ENCODE data around the gene BAX. TPM values are rescaled to one million over a fixed set of nuclear protein-coding genes. Genes with fewer than 3 reads are reported as not detected.

The BAX gene
- total RNA-seq, 1 experiment from 2014 or later = 49.1 TPM

- peak; percentile 36 to 65 for DNase-seq
These were observed 21.5 kb downstream of the BAX start for GRCh38 chr19:48975947-48976847.

GRCh38 chr19:48977061-48977460, 22.4 kb downstream of the BAX start:
- H3K9me3 ChIP-seq (replicated peaks) = no peaks in the 10 kb centered on the region
- H3K36me3 ChIP-seq = peaks cover 26% of the 10 kb centered on the region
- DNase-seq = no peak
- H3K4me1 ChIP-seq = peaks cover 11% of the 10 kb centered on the region
- H3K4me3 ChIP-seq = no peak overlapping the region
- H3K27me3 ChIP-seq = no peaks in the 10 kb centered on the region
- no peak overlapping the region for H3K27ac ChIP-seq

More at GRCh38 chr19:48975947-48976847, 21.5 kb downstream of the BAX start:
- Histone ChIP-seq H3K36me3 (peaks cover 26% of the 10 kb centered on the region), H3K27ac (no peak overlapping the region), H3K4me1 (peaks cover 11% of the 10 kb centered on the region), H3K27me3 (no peaks in the 10 kb centered on the region), H3K4me3 (no peak overlapping the region), H3K9me3 (replicated peaks) (no peaks in the 10 kb centered on the region)

DNA sequence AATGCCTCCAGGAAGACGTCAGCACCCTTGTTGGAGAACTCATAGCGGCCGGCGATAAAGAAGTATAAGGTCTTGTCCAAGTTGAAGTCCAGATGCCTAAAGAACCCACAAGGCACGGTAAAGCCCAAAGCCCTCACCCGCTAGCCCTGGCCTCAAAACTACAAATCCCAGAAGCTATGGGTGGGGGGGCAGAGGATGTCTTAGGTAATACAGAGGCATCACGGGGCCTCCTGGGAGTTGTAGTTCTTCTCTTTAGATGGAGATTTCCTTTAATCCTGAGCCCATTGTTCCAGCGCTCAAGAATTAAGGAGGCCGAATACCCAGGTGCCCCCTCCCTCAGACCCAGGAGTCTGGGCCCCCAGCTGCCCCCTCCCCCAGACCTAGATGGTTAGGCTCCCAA, 27.6 kb downstream of the BAX start:
- Histone ChIP-seq H3K36me3 (peaks cover 40% of the 10 kb centered on the region), H3K4me3 (no peak overlapping the region), H3K27me3 (no peaks in the 10 kb centered on the region), H3K27ac (no peak overlapping the region), H3K9me3 (replicated peaks) (no peaks in the 10 kb centered on the region), H3K4me1 (peaks cover 11% of the 10 kb centered on the region)
- DNase-seq = no peak

DNA sequence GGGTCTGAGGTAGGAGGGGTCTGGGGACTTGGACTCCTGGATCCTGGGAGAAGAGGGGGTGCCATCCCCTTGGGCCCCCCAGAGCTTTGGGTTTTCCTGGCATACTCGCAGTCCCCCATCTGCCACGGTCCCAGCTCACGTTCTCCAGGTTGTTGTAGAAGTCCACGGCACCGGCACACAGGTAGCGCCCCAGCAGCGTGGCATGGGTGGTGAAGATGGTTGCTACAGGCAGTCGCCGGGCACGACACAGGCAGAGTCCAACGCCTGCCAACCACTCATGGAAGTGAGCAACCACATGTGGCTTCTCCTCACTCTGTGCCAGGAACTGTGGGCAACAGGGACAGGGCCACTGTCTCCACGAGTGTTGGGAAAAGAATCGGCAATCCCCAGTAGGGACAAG, 31.0 kb downstream of the BAX start:
- DNase-seq = no peak
- H3K36me3 ChIP-seq = peaks cover 47% of the 10 kb centered on the region
- no peaks in the 10 kb centered on the region for H3K9me3 ChIP-seq (replicated peaks)
- H3K27ac ChIP-seq = no peak overlapping the region
- no peaks in the 10 kb centered on the region for H3K27me3 ChIP-seq
- H3K4me1 ChIP-seq = peaks cover 12% of the 10 kb centered on the region
- H3K4me3 ChIP-seq = no peak overlapping the region

DNA sequence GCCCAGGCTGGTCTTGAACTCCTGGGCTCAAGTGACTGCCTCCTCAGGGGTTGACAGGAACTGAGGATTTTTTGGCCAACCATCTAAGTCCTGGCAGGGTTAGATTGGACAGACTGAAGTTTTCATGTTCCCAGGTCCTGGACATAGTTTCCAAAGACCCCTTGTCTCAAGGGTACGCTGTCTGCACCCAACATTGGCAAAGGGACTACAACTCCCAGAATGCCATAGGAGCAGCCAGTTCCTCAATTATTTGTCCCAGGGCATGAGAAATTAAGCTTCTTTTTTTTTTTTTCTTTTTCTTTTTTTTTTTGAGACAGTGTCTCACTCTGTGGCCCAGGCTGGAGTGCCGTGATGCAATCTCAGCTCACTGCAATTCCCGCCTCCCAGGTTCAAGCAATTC, 31.5 kb downstream of the BAX start:
- H3K36me3 ChIP-seq = peaks cover 47% of the 10 kb centered on the region
- no peak for DNase-seq
- no peak overlapping the region for H3K4me3 ChIP-seq
- no peaks in the 10 kb centered on the region for H3K9me3 ChIP-seq (replicated peaks)
- H3K27ac ChIP-seq = no peak overlapping the region
- peaks cover 12% of the 10 kb centered on the region for H3K4me1 ChIP-seq
- no peaks in the 10 kb centered on the region for H3K27me3 ChIP-seq

GRCh38 chr19:48987323-48987722, 32.6 kb downstream of the BAX start:
- Histone ChIP-seq H3K27me3 (no peaks in the 10 kb centered on the region), H3K36me3 (peaks cover 45% of the 10 kb centered on the region), H3K4me1 (peaks cover 12% of the 10 kb centered on the region), H3K9me3 (replicated peaks) (no peaks in the 10 kb centered on the region), H3K27ac (no peak overlapping the region), H3K4me3 (no peak overlapping the region)
- no peak for DNase-seq

DNA sequence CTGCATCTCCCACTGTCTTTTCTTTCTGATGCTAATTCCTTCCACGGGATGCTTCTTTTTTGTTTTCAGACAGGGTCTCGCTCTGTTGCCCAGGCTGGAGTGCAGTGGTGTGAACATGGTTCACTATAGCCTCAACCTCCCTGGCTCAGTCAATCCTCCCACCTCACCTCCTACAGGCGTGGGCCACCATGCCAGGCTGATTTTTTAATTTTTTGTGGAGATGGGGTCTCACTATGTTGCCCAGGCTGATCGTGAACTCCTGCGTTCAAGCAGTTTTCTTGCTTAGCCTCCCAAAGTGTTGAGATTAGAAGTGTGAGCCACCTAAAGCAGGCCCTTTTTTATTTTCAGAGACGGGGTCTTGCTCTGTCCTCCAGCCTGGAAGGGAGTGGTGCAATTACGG, 33.6 kb downstream of the BAX start:
- Histone ChIP-seq H3K4me1 (peaks cover 12% of the 10 kb centered on the region), H3K4me3 (no peak overlapping the region), H3K9me3 (replicated peaks) (no peaks in the 10 kb centered on the region), H3K36me3 (peaks cover 42% of the 10 kb centered on the region), H3K27me3 (no peaks in the 10 kb centered on the region), H3K27ac (no peak overlapping the region)
- no peak for DNase-seq

- DNase-seq = no peak
- Histone ChIP-seq H3K27me3 (no peaks in the 10 kb centered on the region), H3K36me3 (peaks cover 36% of the 10 kb centered on the region), H3K4me3 (no peak overlapping the region), H3K27ac (no peak overlapping the region), H3K9me3 (replicated peaks) (no peaks in the 10 kb centered on the region), H3K4me1 (peaks cover 12% of the 10 kb centered on the region)
These were observed 34.2 kb downstream of the BAX start for GRCh38 chr19:48988860-48989259.

- Histone ChIP-seq H3K27ac (peak overlapping the region; percentile 69), H3K4me3 (no peak overlapping the region), H3K9me3 (replicated peaks) (no peaks in the 10 kb centered on the region), H3K4me1 (peaks cover 12% of the 10 kb centered on the region), H3K27me3 (no peaks in the 10 kb centered on the region), H3K36me3 (peaks cover 28% of the 10 kb centered on the region)
- DNase-seq = peak; percentile 80 to 81
These were observed 35.1 kb downstream of the BAX start for GRCh38 chr19:48989701-48990291.

GRCh38 chr19:48990400-48990799, 35.7 kb downstream of the BAX start:
- H3K27ac ChIP-seq = peak overlapping the region; percentile 69
- peaks cover 12% of the 10 kb centered on the region for H3K4me1 ChIP-seq
- DNase-seq = no peak
- H3K9me3 ChIP-seq (replicated peaks) = no peaks in the 10 kb centered on the region
- H3K36me3 ChIP-seq = peaks cover 22% of the 10 kb centered on the region
- no peaks in the 10 kb centered on the region for H3K27me3 ChIP-seq
- H3K4me3 ChIP-seq = no peak overlapping the region

DNA sequence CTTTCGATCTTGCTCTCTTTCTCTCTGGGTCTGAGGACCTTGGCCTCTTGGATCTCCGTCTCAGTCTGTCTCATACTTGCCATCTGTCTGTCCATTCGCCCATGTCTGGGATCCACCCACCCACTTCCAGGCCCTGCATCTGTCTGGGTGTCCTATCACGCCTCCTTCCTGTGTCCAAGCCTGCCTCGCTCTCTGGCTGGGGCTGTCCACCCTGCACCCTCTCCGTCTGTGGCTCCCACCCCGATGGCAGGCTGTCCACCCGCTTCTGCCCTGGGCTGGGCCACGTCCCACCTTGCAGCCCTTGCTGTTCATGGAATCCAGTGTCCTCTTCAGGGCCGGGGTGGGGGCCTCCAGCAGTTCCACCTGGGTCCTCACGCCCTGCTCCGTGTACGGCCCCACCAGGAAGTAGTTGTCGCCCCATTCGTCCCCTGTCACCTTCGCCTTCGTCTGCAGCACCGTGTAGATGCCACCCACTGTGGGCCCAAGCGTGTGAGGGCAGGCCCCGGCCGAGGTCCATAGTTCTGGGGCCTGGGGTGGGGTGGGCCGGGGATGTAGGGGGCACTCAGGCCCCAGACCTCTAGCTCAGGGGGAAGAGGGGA, 36.4 kb downstream of the BAX start:
- Histone ChIP-seq H3K27ac (no peak overlapping the region), H3K9me3 (replicated peaks) (no peaks in the 10 kb centered on the region), H3K36me3 (peaks cover 15% of the 10 kb centered on the region), H3K27me3 (no peaks in the 10 kb centered on the region), H3K4me3 (no peak overlapping the region), H3K4me1 (peaks cover 12% of the 10 kb centered on the region)
- DNase-seq = no peak

GRCh38 chr19:48991873-48992580, 37.4 kb downstream of the BAX start:
- Histone ChIP-seq H3K27ac (peak overlapping the region; percentile 54), H3K4me1 (peaks cover 12% of the 10 kb centered on the region), H3K4me3 (peak overlapping the region; percentile 63), H3K9me3 (replicated peaks) (no peaks in the 10 kb centered on the region), H3K36me3 (peaks cover 13% of the 10 kb centered on the region), H3K27me3 (no peaks in the 10 kb centered on the region)
- peak; percentile 70 to 79 for DNase-seq

DNA sequence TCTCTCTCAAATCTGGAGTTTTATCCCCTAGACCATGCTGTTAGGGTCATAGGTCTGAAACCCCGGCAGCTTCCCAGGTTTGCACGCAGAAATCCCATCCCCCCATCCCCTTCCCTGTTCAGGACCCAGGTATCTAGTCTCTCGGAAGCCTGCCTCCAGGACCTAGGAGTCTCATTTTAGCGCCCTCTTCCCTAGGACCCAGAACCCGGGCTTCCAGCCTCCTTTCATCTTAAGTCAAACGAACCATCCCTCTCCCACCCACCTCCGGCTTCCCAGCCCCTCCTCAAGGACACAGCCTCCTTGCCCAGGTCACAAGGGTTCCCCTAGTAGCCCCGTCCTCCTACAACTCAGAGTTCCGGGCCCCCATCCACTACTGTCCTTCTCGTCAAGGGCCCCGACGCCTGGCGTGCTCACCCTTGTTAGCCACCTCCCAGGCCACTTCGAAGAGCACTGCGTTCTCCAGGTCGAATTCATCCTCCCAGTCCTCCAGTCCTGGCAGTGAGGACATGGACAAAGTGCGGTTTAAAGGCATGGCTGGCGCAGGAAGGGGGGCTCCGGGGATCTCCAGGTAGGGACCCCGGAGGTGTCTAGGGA, 38.0 kb downstream of the BAX start:
- Histone ChIP-seq H3K4me1 (peaks cover 12% of the 10 kb centered on the region), H3K9me3 (replicated peaks) (no peaks in the 10 kb centered on the region), H3K36me3 (peaks cover 10% of the 10 kb centered on the region), H3K27me3 (no peaks in the 10 kb centered on the region), H3K4me3 (peak overlapping the region; percentile 63), H3K27ac (peak overlapping the region; percentile 54)
- no peak for DNase-seq
